ENCODE data around the gene RPS15A.
"Not testable (repeated sequence)": the region's sequence is repeated elsewhere in the genome, so short reads cannot be mapped to it uniquely, and the experiment has no call there.

DNA sequence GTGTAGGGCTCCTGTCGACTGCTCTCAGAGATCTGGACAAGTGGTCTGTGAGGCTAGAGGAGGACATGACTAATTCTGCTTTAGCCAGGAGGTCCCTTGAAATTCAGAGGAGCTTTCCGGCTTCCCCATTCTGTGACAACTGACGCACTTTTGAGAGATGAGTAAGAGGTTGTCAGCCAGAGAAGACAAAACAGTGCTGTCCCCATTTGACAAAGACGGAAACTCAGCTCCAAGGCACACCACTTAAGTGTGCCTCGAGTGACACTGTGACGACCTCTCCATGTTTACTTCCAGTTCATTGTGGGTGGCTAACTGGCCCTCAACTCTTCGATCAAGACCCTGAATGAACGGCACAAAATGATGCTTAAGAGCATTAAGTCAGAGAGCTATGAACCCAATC, 47.3 kb downstream of the RPS15A start:
- TF ChIP-seq CTCF, POLR2A (IDR thresholded peaks at IDR 0.05): not testable (repeated sequence)

All from thyroid gland (tissue), 4 donors.